Stimulated activated CD4-positive, alpha-beta T cell treated with anti-CD3 and anti-CD28 coated beads, TNF-alpha, amount 100 ng/mL, for 1 hour (primary cell): ENCODE results near the gene KISS1.

Experiments
- DNase-seq, 3 donors: peaks; one replicate each; pipeline ENCODE4 v3.0.0-alpha.2; 2020; ENCODE audit warnings: low read depth in 3 of 3, low spot score in 1 of 3

KISS1 gene

DNA sequence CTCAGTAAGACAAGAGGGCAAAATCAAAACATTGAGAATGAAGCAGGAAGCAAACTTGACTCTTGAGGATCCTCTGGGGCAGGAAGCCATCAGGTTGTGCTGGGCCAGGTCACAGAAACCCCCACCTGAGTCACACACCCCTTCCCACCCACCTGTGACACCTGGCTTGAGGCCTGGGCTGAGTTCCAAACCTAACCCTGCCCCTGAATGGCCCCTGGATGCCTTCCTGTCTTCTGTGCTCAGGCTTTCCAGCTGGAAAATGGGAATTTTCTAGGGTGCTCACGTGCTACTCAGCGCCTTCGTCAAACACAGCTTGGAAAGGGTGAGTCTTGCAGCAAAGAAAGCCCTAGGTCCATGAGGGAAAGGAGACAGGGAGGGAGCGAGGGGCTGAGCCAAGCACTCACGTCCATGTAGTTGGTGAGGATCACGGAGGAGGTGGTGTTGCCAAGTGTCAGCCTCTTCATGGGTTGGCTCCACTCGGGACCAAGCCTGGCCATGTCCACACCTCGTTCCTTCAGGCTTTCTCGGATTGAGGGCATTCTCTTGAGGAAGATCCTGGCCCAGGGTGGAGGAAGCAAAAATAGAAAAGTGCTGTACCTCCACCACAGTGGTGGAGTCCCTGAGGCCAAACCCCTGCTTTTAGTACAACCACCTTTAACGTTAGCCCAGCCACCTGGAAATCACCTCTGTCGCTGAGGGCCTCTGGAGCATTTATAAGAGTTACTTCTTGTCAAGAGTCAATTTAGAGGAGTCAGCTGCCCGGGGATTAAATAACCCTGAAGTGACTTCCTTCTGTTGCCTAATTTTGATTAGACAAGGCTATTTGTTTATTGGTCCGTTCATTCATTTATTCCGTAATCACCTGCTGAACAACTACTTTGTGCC is 34.4 kb downstream of the KISS1 start:
- DNase-seq, result no peak

DNA sequence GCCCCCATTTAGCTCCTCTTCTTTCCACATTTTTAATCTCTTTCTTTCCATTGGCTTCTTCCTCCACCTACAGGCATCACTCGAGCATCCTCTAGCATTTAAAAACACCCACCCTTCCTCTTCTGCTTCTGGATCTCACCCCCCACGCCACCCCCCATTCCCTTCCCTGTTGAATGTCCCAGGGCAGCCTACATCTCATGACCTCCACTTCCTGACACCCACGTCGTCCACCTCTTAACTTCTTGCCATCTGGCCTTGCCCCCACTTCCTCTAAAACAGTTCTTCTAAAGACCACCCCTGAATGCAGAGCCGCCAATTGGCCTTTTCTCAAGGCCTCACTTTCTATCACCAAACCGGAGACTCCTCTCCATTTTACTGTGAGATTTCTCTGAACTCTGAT is 38.3 kb downstream of the KISS1 start:
- no peak for DNase-seq

GRCh38 chr1:204155881-204156280 is 40.4 kb downstream of the KISS1 start:
- no peak for DNase-seq

- DNase-seq, result no peak
Observed at GRCh38 chr1:204154568-204155255, 41.6 kb downstream of the KISS1 start.

DNA sequence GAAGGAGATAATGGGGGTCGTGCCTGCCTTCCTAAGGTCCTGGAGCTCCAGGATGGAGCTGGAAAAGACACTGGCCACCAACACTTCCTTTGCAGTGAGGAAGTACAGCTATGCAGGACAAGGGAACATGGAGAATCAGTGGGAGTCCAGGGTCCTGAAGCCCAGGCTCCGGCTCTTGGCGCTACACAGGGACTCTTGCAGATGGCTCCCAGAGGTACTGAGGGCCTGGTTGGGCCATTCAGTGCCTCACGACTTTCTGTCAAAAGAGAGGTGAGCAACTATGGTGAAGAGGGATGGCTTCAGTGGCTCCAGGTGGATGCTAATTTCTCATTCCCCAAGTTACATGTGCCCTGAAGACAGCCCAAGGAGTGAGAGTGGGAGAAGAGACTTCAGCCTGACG is 42.6 kb downstream of the KISS1 start:
- no peak for DNase-seq

- DNase-seq, result no peak
Observed at GRCh38 chr1:204152310-204153044, 43.8 kb downstream of the KISS1 start.

- DNase-seq, result peak; percentile 7 to 41 (median 35)
Observed at GRCh38 chr1:204151552-204152309, 44.6 kb downstream of the KISS1 start, which contains the start of gene ETNK2. Gene ETNK2 (minus strand): TSS chr1:204152044. CDS start chr1:204151852, 192 bp downstream.

GRCh38 chr1:204150702-204151551 is 45.4 kb downstream of the KISS1 start:
- no peak for DNase-seq

DNA sequence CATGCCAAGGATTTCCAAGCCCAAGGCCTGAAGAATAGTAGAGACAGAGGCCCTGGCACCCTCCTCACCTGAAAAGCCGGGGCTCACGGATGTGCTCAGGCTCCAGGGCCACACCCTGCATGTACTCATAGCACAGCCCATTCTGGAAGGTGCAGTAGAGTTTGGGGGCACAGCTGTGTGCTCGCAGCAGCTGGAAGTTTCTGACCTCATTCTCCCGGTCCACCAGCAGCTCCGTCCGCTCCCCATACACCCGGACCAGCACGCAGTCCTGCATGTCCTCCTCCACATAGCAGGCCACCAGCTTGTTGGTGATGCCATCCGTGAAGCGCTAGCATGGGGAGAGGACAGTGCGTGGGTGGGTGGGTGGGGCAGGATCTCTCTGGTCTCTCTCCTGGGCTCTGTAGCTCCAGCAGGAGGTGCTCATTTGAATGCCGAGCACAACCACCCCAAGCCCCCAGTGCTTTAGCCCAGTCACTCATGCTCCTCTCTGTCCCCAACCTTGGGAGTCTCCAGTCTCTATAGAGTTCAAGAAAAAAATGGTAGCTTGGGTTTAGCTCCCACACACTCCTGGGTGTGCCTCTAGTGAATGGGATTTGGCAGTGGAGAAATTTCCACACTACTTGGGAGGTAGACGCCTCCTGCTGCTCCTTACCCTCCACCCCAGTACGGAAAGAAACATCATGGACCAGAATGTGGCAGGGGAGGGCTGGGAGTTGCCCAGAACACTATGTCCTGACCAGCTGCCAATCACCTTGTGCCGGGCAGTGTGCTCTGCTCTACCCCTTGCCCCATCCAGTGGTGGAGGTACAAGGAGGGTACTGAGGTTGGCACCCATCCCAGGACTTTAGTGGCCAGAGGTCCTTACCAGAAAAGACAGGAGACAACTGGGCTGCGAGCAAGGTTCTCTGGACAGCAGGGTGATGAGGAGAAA is 46.4 kb downstream of the KISS1 start:
- DNase-seq, result no peak

GRCh38 chr1:204149107-204149506 is 47.2 kb downstream of the KISS1 start:
- DNase-seq, result no peak

GRCh38 chr1:204147406-204148383 is 48.6 kb downstream of the KISS1 start:
- DNase-seq, result no peak

- DNase-seq, result no peak
Observed at GRCh38 chr1:204146965-204147364, 49.3 kb downstream of the KISS1 start.

- no peak for DNase-seq
Observed at GRCh38 chr1:204146309-204146708, 50.0 kb downstream of the KISS1 start.

DNA sequence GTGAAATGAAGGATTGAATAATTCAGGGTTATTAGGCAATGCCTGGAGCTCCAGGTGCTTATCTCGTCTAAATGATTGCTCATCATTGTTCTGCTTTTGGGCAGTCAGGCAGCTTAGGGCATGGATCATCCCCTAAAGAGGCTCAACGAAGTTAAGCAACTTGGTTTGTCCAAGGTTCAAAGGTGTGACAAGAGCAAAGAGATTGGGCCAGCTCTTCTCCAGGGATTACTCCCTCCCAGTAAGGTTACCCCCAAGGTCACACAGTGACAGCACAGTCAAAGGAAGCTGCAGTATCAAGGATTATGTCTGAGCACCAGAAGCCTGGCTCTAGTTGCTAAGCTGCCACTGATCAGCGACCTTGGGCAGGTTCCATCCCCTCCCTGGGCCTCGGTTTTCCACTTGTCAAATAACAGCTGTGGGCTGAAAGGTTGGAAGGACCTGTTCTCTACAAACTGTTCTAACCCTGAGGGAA is 51.2 kb downstream of the KISS1 start:
- DNase-seq, result no peak

DNA sequence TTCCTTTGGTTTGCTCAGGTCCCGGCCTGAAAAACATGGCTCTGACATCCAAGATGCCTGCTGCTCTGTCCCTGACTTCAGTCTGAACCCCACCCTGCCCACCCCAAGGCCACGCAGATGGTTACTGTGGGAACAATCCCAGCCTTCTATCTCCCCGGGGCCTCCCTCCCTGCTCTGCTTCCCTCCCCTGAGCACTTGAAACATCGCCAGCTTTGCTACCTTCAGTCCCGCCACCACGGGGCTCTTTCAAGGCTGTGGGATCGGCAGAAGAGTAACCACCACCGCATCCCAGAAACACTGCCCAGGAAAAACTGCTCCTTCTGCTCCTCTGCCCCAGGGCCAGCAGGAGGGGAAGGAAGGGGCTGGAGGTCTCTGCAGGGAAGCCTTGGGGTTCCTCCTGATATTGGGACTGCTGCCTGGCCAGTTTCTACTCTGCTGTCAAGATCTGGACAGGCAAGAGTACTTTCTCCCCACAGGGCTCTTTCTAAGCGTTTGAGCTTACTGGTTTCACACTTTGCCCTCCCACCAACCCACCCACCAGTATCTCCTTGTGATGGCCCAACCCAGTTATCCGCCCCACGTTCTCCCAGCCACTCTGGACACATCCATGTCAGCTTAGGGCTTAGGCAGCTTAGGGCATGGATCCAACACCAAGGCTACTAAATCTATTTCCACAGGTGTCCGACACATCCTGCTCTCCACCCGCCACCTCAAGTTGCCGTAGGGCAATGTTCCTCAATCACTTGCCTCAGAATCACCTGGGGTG is 52.8 kb downstream of the KISS1 start:
- DNase-seq, result no peak

- DNase-seq, result no peak
Observed at GRCh38 chr1:204142032-204142974, 54.0 kb downstream of the KISS1 start.
